H1 (cell line): ENCODE measurements around the gene PITPNB. TPM values are rescaled to one million over a fixed set of nuclear protein-coding genes. Genes with fewer than 3 reads are reported as not detected.

Experiments
- CTCF ChIA-PET: fragments of 300-600 bp; sonication (Branson Sonifier 250); formaldehyde crosslinking; loops from one replicate; lab custom pipeline; 2021; ENCODE audit not compliant: partially characterized antibody; lab: Charles Lee
- POLR2A ChIA-PET: fragments of 300-600 bp; sonication (Branson Sonifier 250); formaldehyde crosslinking; loops from one replicate; lab custom pipeline; 2021; ENCODE audit warnings: inconsistent platforms; ENCODE audit not compliant: partially characterized antibody; lab: Charles Lee
- DNase-seq, 2 experiments: peaks; one replicate each; pipeline versions ENCODE4 v3.0.0 to v3.0.0-alpha.2; 2010 to 2022; ENCODE audit warnings: low spot score in 2 of 2, low read depth in 1 of 2, mixed read lengths in 1 of 2
- FAIRE-seq: peaks from 2 replicates; lab custom pipeline; 2011; peaks lifted over from hg19 to GRCh38; lab: Jason Lieb, UNC
- H2AFZ ChIP-seq: 2 replicates; pipeline ENCODE4 v1.8.1; 2012; ENCODE audit warnings: low read length, inconsistent platforms
- H2AK5ac ChIP-seq: 2 replicates; pipeline ENCODE4 v1.6.1; 2013; ENCODE audit warnings: low read depth, low read length
- H2BK120ac ChIP-seq: replicated peaks from 2 replicates; pipeline ENCODE3; 2013; ENCODE audit warnings: low read depth, low read length, inconsistent platforms
- H2BK12ac ChIP-seq: 2 replicates; pipeline ENCODE4 v1.6.1; 2013; ENCODE audit warnings: low read depth, low read length
- H2BK15ac ChIP-seq: 2 replicates; pipeline ENCODE4 v1.6.1; 2013; ENCODE audit warnings: low read length
- H2BK20ac ChIP-seq: 2 replicates; pipeline ENCODE4 v1.6.1; 2013; ENCODE audit warnings: low read length
- H2BK5ac ChIP-seq: 2 replicates; pipeline ENCODE4 v1.6.1; 2013; ENCODE audit warnings: low read depth, low read length
- H3K14ac ChIP-seq: 2 replicates; pipeline ENCODE4 v1.6.1; 2013; ENCODE audit warnings: inconsistent platforms; ENCODE audit not compliant: insufficient read length
- H3K18ac ChIP-seq: 2 replicates; pipeline ENCODE4 v1.6.1; 2013; ENCODE audit warnings: low read length; ENCODE audit errors: extremely low read depth
- H3K23ac ChIP-seq: 2 replicates; pipeline ENCODE4 v1.6.1; 2013; ENCODE audit warnings: inconsistent platforms; ENCODE audit not compliant: insufficient read length
- H3K23me2 ChIP-seq: 2 replicates; pipeline ENCODE4 v1.6.1; 2013; ENCODE audit warnings: low read depth, low read length
- H3K27ac ChIP-seq: 2 replicates; pipeline ENCODE4 v1.6.1; 2011; ENCODE audit warnings: low read depth, low read length, inconsistent platforms
- H3K27me3 ChIP-seq, 4 experiments: replicated peaks in 1 of 4; 1 replicate in 1 of 4; 2 replicates in 3 of 4; pipeline versions ENCODE4 v1.6.1 to v1.8.1; 2011 to 2013; ENCODE audit warnings: low read length in 3 of 4, mild to moderate bottlenecking in 3 of 4, inconsistent platforms in 2 of 4, mixed read lengths in 2 of 4, moderate library complexity in 1 of 4; ENCODE audit not compliant: control insufficient read depth in 3 of 4, insufficient read depth in 3 of 4; ENCODE audit errors: extremely low read depth in 1 of 4
- H3K36me3 ChIP-seq, 4 experiments: 2 replicates each; pipeline versions ENCODE4 v1.6.1 to v1.8.1; 2011 to 2013; ENCODE audit warnings: mild to moderate bottlenecking in 4 of 4, low read length in 3 of 4, moderate library complexity in 2 of 4, control low read depth in 1 of 4, inconsistent platforms in 1 of 4; ENCODE audit not compliant: insufficient read depth in 4 of 4, control insufficient read depth in 2 of 4
- H3K4ac ChIP-seq: replicated peaks from 2 replicates; pipeline ENCODE3; 2013; ENCODE audit warnings: low read length, low read depth, mixed read lengths, inconsistent platforms; ENCODE audit not compliant: insufficient read length
- H3K4me1 ChIP-seq, 4 experiments: replicated peaks in 1 of 4; 1 replicate in 1 of 4; 2 replicates in 3 of 4; pipeline versions ENCODE4 v1.6.1 to v1.8.1; 2011 to 2013; ENCODE audit warnings: low read length in 3 of 4, inconsistent platforms in 2 of 4, mixed read lengths in 1 of 4; ENCODE audit not compliant: insufficient read depth in 4 of 4, control insufficient read depth in 3 of 4
- H3K4me2 ChIP-seq, 2 experiments: 2 replicates each; pipeline versions ENCODE4 v1.6.1 to v1.8.1; 2011 to 2013; ENCODE audit warnings: low read depth in 2 of 2, low read length in 2 of 2, control low read depth in 1 of 2, inconsistent platforms in 1 of 2, mild to moderate bottlenecking in 1 of 2; ENCODE audit not compliant: insufficient read depth in 1 of 2
- H3K4me3 ChIP-seq, 4 experiments: fragments of 200-600, 300-600 bp in 1 of 4; sonication (generic), shearing (Covaris generic), sonication (Bioruptor Twin) in 1 of 4; 2 replicates each; pipeline versions ENCODE4 v1.5.1 to v1.8.1; 2011 to 2016; ENCODE audit warnings: low read length in 4 of 4, low read depth in 3 of 4, control low read depth in 2 of 4, inconsistent platforms in 2 of 4, mild to moderate bottlenecking in 2 of 4, mixed read lengths in 1 of 4, moderate library complexity in 1 of 4; ENCODE audit not compliant: insufficient read depth in 2 of 4; ENCODE audit errors: extremely low read depth in 1 of 4
- H3K56ac ChIP-seq: replicated peaks from 2 replicates; pipeline ENCODE3; 2013; ENCODE audit warnings: low read depth, mild to moderate bottlenecking, mixed read lengths, low read length, inconsistent platforms; ENCODE audit not compliant: insufficient read length
- H3K79me1 ChIP-seq: 2 replicates; pipeline ENCODE4 v1.6.1; 2013; ENCODE audit warnings: low read depth, low read length, control low read depth
- H3K79me2 ChIP-seq, 2 experiments: 2 replicates each; pipeline versions ENCODE4 v1.6.1 to v1.8.1; 2012 to 2013; ENCODE audit warnings: low read length in 2 of 2, mild to moderate bottlenecking in 2 of 2, inconsistent platforms in 1 of 2; ENCODE audit not compliant: insufficient read depth in 2 of 2, control insufficient read depth in 1 of 2
- H3K9ac ChIP-seq, 4 experiments: replicated peaks in 1 of 4; 1 replicate in 1 of 4; 2 replicates in 3 of 4; pipeline versions ENCODE4 v1.6.1 to v1.8.1; 2011 to 2013; ENCODE audit warnings: low read depth in 3 of 4, low read length in 3 of 4, control low read depth in 2 of 4, mild to moderate bottlenecking in 2 of 4, moderate library complexity in 2 of 4, inconsistent platforms in 1 of 4; ENCODE audit errors: extremely low read depth in 1 of 4
- H3K9me3 ChIP-seq, 2 experiments: 2 replicates each; pipeline versions ENCODE4 v1.6.1 to v1.8.1; 2012 to 2013; ENCODE audit warnings: mild to moderate bottlenecking in 2 of 2, moderate library complexity in 2 of 2, control low read depth in 1 of 2, inconsistent platforms in 1 of 2, low read depth in 1 of 2, low read length in 1 of 2, mixed read lengths in 1 of 2; ENCODE audit not compliant: insufficient read depth in 2 of 2
- H4K20me1 ChIP-seq, 2 experiments: replicated peaks in 1 of 2; 2 replicates each; pipeline versions ENCODE3 to v1.8.1; 2011 to 2013; ENCODE audit warnings: inconsistent platforms in 2 of 2, low read length in 2 of 2, mild to moderate bottlenecking in 1 of 2; ENCODE audit not compliant: insufficient read depth in 2 of 2, control insufficient read depth in 1 of 2
- H4K5ac ChIP-seq: 2 replicates; pipeline ENCODE4 v1.6.1; 2013; ENCODE audit warnings: low read length, low read depth, mixed read lengths, inconsistent platforms; ENCODE audit not compliant: insufficient read length
- H4K8ac ChIP-seq: 2 replicates; pipeline ENCODE4 v1.8.0; 2013; ENCODE audit warnings: mild to moderate bottlenecking, moderate library complexity, low read length, inconsistent platforms; ENCODE audit not compliant: insufficient read depth; ENCODE audit errors: extremely low read depth
- H4K91ac ChIP-seq: replicated peaks from 2 replicates; pipeline ENCODE3; 2013; ENCODE audit warnings: low read length, mixed read lengths, inconsistent platforms; ENCODE audit not compliant: insufficient read length
- BCL11A ChIP-seq, 2 experiments: IDR thresholded peaks; one replicate each; pipeline ENCODE4 v1.6.1; 2011; ENCODE audit warnings: low read depth in 2 of 2, low read length in 2 of 2, mild to moderate bottlenecking in 2 of 2
- CTBP2 ChIP-seq: IDR thresholded peaks from 2 replicates; pipeline ENCODE4 v1.7.0; 2011; ENCODE audit warnings: borderline replicate concordance, mild to moderate bottlenecking, moderate library complexity, mixed read lengths, low read length; ENCODE audit not compliant: insufficient read depth, insufficient read length
- FOSL1 ChIP-seq: IDR thresholded peaks from 2 replicates; pipeline ENCODE4 v1.6.1; 2011; ENCODE audit warnings: mild to moderate bottlenecking, low read depth, low read length, moderate library complexity; ENCODE audit not compliant: insufficient read depth
- JUND ChIP-seq: IDR thresholded peaks from 2 replicates; pipeline ENCODE4 v1.6.1; 2011; ENCODE audit warnings: mild to moderate bottlenecking, improper control_type of control experiment, low read length
- NRF1 ChIP-seq: IDR thresholded peaks from 2 replicates; pipeline ENCODE4 v1.6.1; 2011; ENCODE audit warnings: mild to moderate bottlenecking, low read depth, low read length, improper control_type of control experiment
- PHF8 ChIP-seq: fragments of 200-600 bp; sonication (generic); conservative IDR thresholded peaks from 2 replicates; pipeline ENCODE4 v1.7.1; 2012; ENCODE audit warnings: low read depth, mild to moderate bottlenecking, inconsistent platforms, low read length, moderate library complexity
- POU5F1 ChIP-seq: IDR thresholded peaks from 2 replicates; pipeline ENCODE4 v1.6.1; 2011; ENCODE audit warnings: low read depth, mild to moderate bottlenecking, low read length, moderate library complexity
- SAP30 ChIP-seq: fragments of 300-600 bp; sonication (generic); IDR thresholded peaks from 2 replicates; pipeline ENCODE4 v1.7.1; 2012; ENCODE audit warnings: low read length, moderate library complexity, mild to moderate bottlenecking, inconsistent platforms; ENCODE audit not compliant: insufficient read depth, insufficient replicate concordance
- SIX5 ChIP-seq: IDR thresholded peaks from 2 replicates; pipeline ENCODE4 v1.6.1; 2011; ENCODE audit warnings: mild to moderate bottlenecking, low read depth, low read length
- SP1 ChIP-seq: IDR thresholded peaks from 2 replicates; pipeline ENCODE4 v1.6.1; 2011; ENCODE audit warnings: low read depth, low read length
- SRF ChIP-seq: IDR thresholded peaks from 2 replicates; pipeline ENCODE4 v1.6.1; 2011; ENCODE audit warnings: mild to moderate bottlenecking, low read depth, low read length, moderate library complexity
- TAF7 ChIP-seq: optimal IDR thresholded peaks from 2 replicates; pipeline ENCODE3; 2011; ENCODE audit warnings: low read depth, mild to moderate bottlenecking, inconsistent platforms, low read length, moderate library complexity, borderline replicate concordance
- TBP ChIP-seq: IDR thresholded peaks from 2 replicates; pipeline ENCODE4 v1.6.1; 2011; ENCODE audit warnings: low read depth, low read length, improper control_type of control experiment
- TCF12 ChIP-seq: IDR thresholded peaks from 2 replicates; pipeline ENCODE4 v1.6.1; 2011; ENCODE audit warnings: low read depth, mild to moderate bottlenecking, low read length
- YY1 ChIP-seq: IDR thresholded peaks from 2 replicates; pipeline ENCODE4 v1.6.1; 2011; ENCODE audit warnings: low read depth, mild to moderate bottlenecking, low read length
- WGBS, 2 experiments: shearing (Covaris generic) in 1 of 2; methylation state at CpG; one replicate each; pipeline versions ENCODE4 v1.1.6 to v1.1.7; 2013 to 2015; ENCODE audit warnings: low lambda C conversion rate in 2 of 2, mixed read lengths in 2 of 2, inconsistent platforms in 1 of 2, low coverage in 1 of 2, missing lambda C conversion rate in 1 of 2; ENCODE audit not compliant: insufficient replicate concordance in 2 of 2, insufficient coverage in 1 of 2, insufficient read length in 1 of 2; ENCODE audit errors: extremely low coverage in 1 of 2, missing lambda C conversion rate in 1 of 2; 5-methylcytosine and 5-hydroxymethylcytosine counted together
- polyA plus RNA-seq, 7 experiments: library from polyadenylated mRNA; depleted of rRNA in 3 of 7; stranded (reverse) in 5 of 7; unstranded in 2 of 7; fragments of >200 nt in 5 of 7; fragments of 200-250 nt in 2 of 7; gene quantifications; 1 replicate in 5 of 7; 2 replicates in 1 of 7; 4 replicates in 1 of 7; pipeline versions ENCODE4 v1.2.1 to v1.2.3, GENCODE V29; 2011 to 2013; ENCODE audit warnings: missing spikeins in 2 of 7, mixed read lengths in 2 of 7
- total RNA-seq: library from RNA; stranded (reverse); fragmentation: NEBNext Ultra II Directional; extraction: Animal tissue kit (Norgen Biotek cat#: 25700); gene quantifications from 2 replicates; pipeline ENCODE4 v1.2.1, GENCODE V29; 2021

PITPNB gene
- total and polyA plus RNA-seq, 2 of the 8 experiments (the other 6 are each of a cell fraction or from before 2014, with no cell fraction given): 24.6 to 89.3 TPM

GRCh38 chr22:27935897-27936296 lies 16.8 kb upstream of the PITPNB start:
- no peaks in the 10 kb centered on the region for H3K27me3 ChIP-seq
- no peak overlapping the region for H3K18ac ChIP-seq
- no peaks in the 10 kb centered on the region; the same call in 1 of the 2 replicates for H3K23me2 ChIP-seq
- no peak overlapping the region for H2BK15ac ChIP-seq
- no peak overlapping the region for H2AFZ ChIP-seq
- H2BK12ac ChIP-seq: no peak overlapping the region
- H4K8ac ChIP-seq: no peak overlapping the region
- CTCF ChIA-PET: interaction anchor here (1.1 kb wide), 1 partner anchor 13 kb away, joined by 3 read pairs; no protein-coding TSS in a partner anchor
- no peak overlapping the region for H3K4me2 ChIP-seq
- H3K79me1 ChIP-seq: no peaks in the 10 kb centered on the region
- no peaks in the 10 kb centered on the region for H3K36me3 ChIP-seq
- no peak overlapping the region for H4K91ac ChIP-seq
- no peak overlapping the region for H3K4me3 ChIP-seq
- H3K14ac ChIP-seq: no peak overlapping the region
- DNase-seq: no peak
- H2BK20ac ChIP-seq: no peak overlapping the region
- H2BK5ac ChIP-seq: no peak overlapping the region
- H3K9ac ChIP-seq: no peak overlapping the region
- H3K4me1 ChIP-seq: peaks cover 0 to 2% (median 0%) of the 10 kb centered on the region in 4 experiments; a peak in 1 of 7 replicates
- H4K5ac ChIP-seq: no peak overlapping the region
- no peak overlapping the region for H3K27ac ChIP-seq
- H3K4ac ChIP-seq: no peak overlapping the region
- H3K23ac ChIP-seq: no peak overlapping the region
- no peaks in the 10 kb centered on the region; a peak in 1 of 4 replicates for H3K9me3 ChIP-seq
- H2AK5ac ChIP-seq: no peak overlapping the region
- no peaks in the 10 kb centered on the region for H4K20me1 ChIP-seq
- no peak overlapping the region for H2BK120ac ChIP-seq
- POLR2A ChIA-PET: interaction anchor here (0.8 kb wide), 1 partner anchor 16 kb away, joined by 3 read pairs; the partner anchor contains the start of gene PITPNB
- WGBS, 2 experiments: 94% methylated on average over 1 of the region's 1 CpG; no CpG with 5 or more reads in 1 of the 2 experiments
- no peaks in the 10 kb centered on the region for H3K79me2 ChIP-seq
- no peak overlapping the region for H3K56ac ChIP-seq
- no peak for FAIRE-seq
- TF ChIP-seq TBP (no peak), TCF12 (no peak), YY1 (no peak), TAF7 (no peak), SIX5 (no peak), CTBP2 (no peak), SAP30 (no peak), NRF1 (no peak), JUND (no peak), BCL11A (IDR thresholded peaks at IDR 0.05; ENCODE audit: low read depth in 2 of 2, low read length in 2 of 2) (no peak), SP1 (no peak), SRF (no peak), PHF8 (no peak), POU5F1 (no peak), FOSL1 (no peak)
